ENCODE measurements around the gene COQ9.

GRCh38 chr16:57476546-57477410 is 29.5 kb downstream of the COQ9 start:
- TF ChIP-seq CTCF (conservative IDR thresholded peaks at IDR 0.05 in 1 of 2, IDR thresholded peaks at IDR 0.05 in 1 of 2; ENCODE audit: extremely low read depth in 1 of 2, insufficient read depth in 1 of 2, low read depth in 1 of 2, low read length in 2 of 2) (no peak), EZH2 (IDR thresholded peaks at IDR 0.05; ENCODE audit: borderline replicate concordance, low read length) (no peak)
